Bronchial epithelial cell (primary cell): ENCODE measurements around the gene EMID1. TPM values are rescaled to one million over a fixed set of nuclear protein-coding genes. Genes with fewer than 3 reads are reported as not detected.

Source experiments
- DNase-seq: peaks from one replicate; pipeline ENCODE4 v3.0.0-alpha.2; 2010; ENCODE audit warnings: low read depth
- FAIRE-seq: peaks from 2 replicates; lab custom pipeline; 2011; peaks lifted over from hg19 to GRCh38; lab: Jason Lieb, UNC
- H3K27me3 ChIP-seq: 2 replicates; pipeline ENCODE4 v1.5.1; 2011; ENCODE audit warnings: low read length; ENCODE audit not compliant: control insufficient read depth, insufficient read depth
- H3K36me3 ChIP-seq: 2 replicates; pipeline ENCODE4 v1.5.1; 2011; ENCODE audit warnings: low read length; ENCODE audit not compliant: control insufficient read depth, insufficient read depth
- H3K4me3 ChIP-seq: 2 replicates; pipeline ENCODE4 v1.5.1; 2011; ENCODE audit warnings: mild to moderate bottlenecking, low read depth, low read length, control low read depth
- CTCF ChIP-seq: IDR thresholded peaks from 2 replicates; pipeline ENCODE4 v1.5.1; 2011; ENCODE audit warnings: mild to moderate bottlenecking, moderate library complexity, low read length, control low read depth, inconsistent platforms; ENCODE audit not compliant: insufficient read depth, severe bottlenecking
- total RNA-seq: library from RNA; depleted of rRNA; stranded (reverse); fragments of >200 nt; gene quantifications from 2 replicates; pipeline ENCODE4 v1.2.1, GENCODE V29; 2014

EMID1 gene
- total RNA-seq, 1 donor from 2014 or later, result not detected

- no peak for FAIRE-seq
- Histone ChIP-seq H3K36me3 (peaks cover 22% of the 10 kb centered on the region), H3K4me3 (peak overlapping the region; percentile 76), H3K27me3 (no peaks in the 10 kb centered on the region)
- no peak for DNase-seq
- TF ChIP-seq CTCF, result no peak
Observed at GRCh38 chr22:29267462-29267857, 61.8 kb downstream of the EMID1 start.

GRCh38 chr22:29267858-29268510 lies 62.3 kb downstream of the EMID1 start, which contains the start of the genes EWSR1 and RHBDD3:
EWSR1 (plus strand) TSS chr22:29268268; CDS start chr22:29268337, 69 bp downstream.
RHBDD3 (minus strand) TSS chr22:29267981; CDS start chr22:29265626, 2,355 bp downstream.
- no peak for FAIRE-seq

GRCh38 chr22:29268511-29269229 lies 63.0 kb downstream of the EMID1 start:
- TF ChIP-seq CTCF, result no peak
- Histone ChIP-seq H3K27me3 (no peaks in the 10 kb centered on the region), H3K4me3 (peak overlapping the region; percentile 76), H3K36me3 (peaks cover 25% of the 10 kb centered on the region)
- FAIRE-seq (no peak), DNase-seq (peak; percentile 20)

More at GRCh38 chr22:29267858-29268510, 62.3 kb downstream of the EMID1 start, which contains the start of the genes EWSR1 and RHBDD3:
- Histone ChIP-seq H3K36me3 (peaks cover 23% of the 10 kb centered on the region), H3K4me3 (peak within 1 kb of the TSS; percentile 76), H3K27me3 (no peaks in the 10 kb centered on the region)
- peak; percentile 3 for TF ChIP-seq CTCF
- DNase-seq, result peak; percentile 77

GRCh38 chr22:29269230-29269604 lies 63.5 kb downstream of the EMID1 start:
- FAIRE-seq (no peak), DNase-seq (no peak)
- no peak for TF ChIP-seq CTCF
- Histone ChIP-seq H3K27me3 (no peaks in the 10 kb centered on the region), H3K4me3 (peak overlapping the region; percentile 76), H3K36me3 (peaks cover 22% of the 10 kb centered on the region)

GRCh38 chr22:29269731-29270474 lies 64.2 kb downstream of the EMID1 start:
- Histone ChIP-seq H3K27me3 (no peaks in the 10 kb centered on the region), H3K36me3 (peaks cover 20% of the 10 kb centered on the region), H3K4me3 (peak overlapping the region; percentile 76)
- no peak for TF ChIP-seq CTCF
- FAIRE-seq (no peak), DNase-seq (peak; percentile 22)
